ENCODE results near the gene BUD23. TPM values are rescaled to one million over a fixed set of nuclear protein-coding genes. Genes with fewer than 3 reads are reported as not detected.

Gene BUD23
- total RNA-seq, 2 experiments from 2014 or later = 71.4 to 95.5 TPM

DNA sequence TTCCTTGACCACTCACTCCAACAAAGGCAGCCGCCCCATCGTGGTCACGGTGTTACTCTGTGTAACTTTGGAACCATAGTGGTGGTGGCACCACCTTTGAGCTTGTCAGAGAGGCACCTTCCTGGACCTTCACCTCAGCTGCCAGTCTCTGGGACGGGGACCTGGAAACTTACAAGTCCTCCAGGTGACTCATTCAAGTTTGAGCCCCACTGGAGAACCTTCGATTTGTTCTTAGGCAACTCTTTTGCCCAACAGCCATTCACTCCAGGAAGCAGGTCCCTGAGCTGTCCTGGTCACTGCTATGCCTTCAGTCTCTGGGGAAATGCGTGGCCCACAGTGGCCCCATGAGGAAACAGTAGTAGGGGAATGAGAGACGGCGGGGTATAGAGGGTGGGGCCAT is 18.8 kb downstream of the BUD23 start:
- DNase-seq (no peak), ATAC-seq (no peak)
- H3K9me3 Mint-ChIP-seq (ENCODE audit: low read depth) = no peaks in the 10 kb centered on the region
- H3K4me1 Mint-ChIP-seq = peaks cover 16% of the 10 kb centered on the region
- H3K36me3 Mint-ChIP-seq (ENCODE audit: low read depth) = peaks cover 29% of the 10 kb centered on the region
- no peak overlapping the region for H3K4me3 Mint-ChIP-seq
- H3K27me3 Mint-ChIP-seq = no peaks in the 10 kb centered on the region
- CTCF ChIA-PET = interaction anchor here (0.7 to 4.0 kb wide), 7 partner anchors 9 to 95 kb away, joined by 3 to 21 read pairs (median 13); no protein-coding TSS in a partner anchor
- H3K27ac Mint-ChIP-seq = no peak overlapping the region
- POLR2A ChIA-PET = interaction anchor here (1.0 to 1.4 kb wide), 2 partner anchors 13 to 16 kb away, joined by 3 to 5 read pairs; no protein-coding TSS in a partner anchor
- intact Hi-C loops (cut with DNase I, micrococcal nuclease) = no loop called here

DNA sequence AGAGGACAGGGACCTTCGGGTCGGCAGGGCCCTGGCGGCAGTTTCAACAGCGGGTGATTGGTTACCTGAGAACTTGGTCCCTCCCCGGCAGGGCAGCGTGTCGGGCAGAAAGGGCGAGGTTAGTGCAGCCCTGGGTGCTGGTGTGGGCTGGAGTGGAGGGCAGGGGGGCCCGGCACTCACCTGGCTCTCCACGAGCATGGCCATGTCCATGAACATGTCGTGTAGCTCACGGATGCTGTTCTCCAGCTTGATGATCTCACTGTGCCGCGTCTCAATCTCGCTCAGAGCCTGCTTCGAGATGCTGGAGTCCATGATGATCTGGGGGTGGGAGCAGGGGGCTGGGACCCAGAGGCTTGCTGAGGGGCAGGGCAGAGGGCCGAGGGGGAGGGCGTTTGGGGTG is 19.3 kb downstream of the BUD23 start:
- Mint-ChIP-seq H3K27ac (no peak overlapping the region), H3K4me3 (no peak overlapping the region), H3K9me3 (ENCODE audit: low read depth) (no peaks in the 10 kb centered on the region), H3K4me1 (peaks cover 18% of the 10 kb centered on the region), H3K27me3 (no peaks in the 10 kb centered on the region), H3K36me3 (ENCODE audit: low read depth) (peaks cover 27% of the 10 kb centered on the region)
- CTCF ChIA-PET = interaction anchor here (0.7 to 4.0 kb wide), 7 partner anchors 9 to 96 kb away, joined by 3 to 21 read pairs (median 13); no protein-coding TSS in a partner anchor
- DNase-seq (no peak), ATAC-seq (no peak)
- intact Hi-C loops (cut with DNase I, micrococcal nuclease) = no loop called here
- POLR2A ChIA-PET = interaction anchor here (1.0 kb wide), 1 partner anchor 15 kb away, joined by 3 read pairs; no protein-coding TSS in a partner anchor

DNA sequence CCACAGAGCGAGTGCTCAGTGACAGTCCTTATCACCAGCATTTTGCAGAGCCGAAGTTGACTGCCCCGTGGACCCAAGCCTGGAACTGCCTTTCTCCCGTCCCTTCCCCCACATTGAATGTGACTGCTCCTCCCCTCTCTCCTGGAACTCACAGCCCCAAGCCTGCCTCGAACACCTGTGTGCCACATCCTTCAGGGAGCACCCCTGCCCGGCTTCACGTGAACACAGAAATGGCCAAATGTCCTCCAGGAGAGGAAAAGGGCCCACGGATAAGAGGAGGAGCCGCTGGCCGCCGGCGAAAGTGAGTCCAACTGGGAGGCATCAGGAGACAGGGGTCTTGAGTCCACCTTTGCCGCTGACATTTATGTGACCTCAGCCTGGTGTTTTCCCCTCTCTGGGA is 19.8 kb downstream of the BUD23 start:
- Mint-ChIP-seq H3K36me3 (ENCODE audit: low read depth) (peaks cover 27% of the 10 kb centered on the region), H3K4me3 (no peak overlapping the region), H3K9me3 (ENCODE audit: low read depth) (no peaks in the 10 kb centered on the region), H3K27ac (no peak overlapping the region), H3K4me1 (peaks cover 18% of the 10 kb centered on the region), H3K27me3 (no peaks in the 10 kb centered on the region)
- POLR2A ChIA-PET = interaction anchor here (0.7 to 1.2 kb wide), 2 partner anchors 11 to 13 kb away, joined by 4 to 7 read pairs; no protein-coding TSS in a partner anchor
- ATAC-seq (no peak), DNase-seq (no peak)
- CTCF ChIA-PET = interaction anchor here (4.0 kb wide), 1 partner anchor 13 kb away, joined by 21 read pairs; no protein-coding TSS in a partner anchor
- intact Hi-C loops (cut with DNase I, micrococcal nuclease) = no loop called here

DNA sequence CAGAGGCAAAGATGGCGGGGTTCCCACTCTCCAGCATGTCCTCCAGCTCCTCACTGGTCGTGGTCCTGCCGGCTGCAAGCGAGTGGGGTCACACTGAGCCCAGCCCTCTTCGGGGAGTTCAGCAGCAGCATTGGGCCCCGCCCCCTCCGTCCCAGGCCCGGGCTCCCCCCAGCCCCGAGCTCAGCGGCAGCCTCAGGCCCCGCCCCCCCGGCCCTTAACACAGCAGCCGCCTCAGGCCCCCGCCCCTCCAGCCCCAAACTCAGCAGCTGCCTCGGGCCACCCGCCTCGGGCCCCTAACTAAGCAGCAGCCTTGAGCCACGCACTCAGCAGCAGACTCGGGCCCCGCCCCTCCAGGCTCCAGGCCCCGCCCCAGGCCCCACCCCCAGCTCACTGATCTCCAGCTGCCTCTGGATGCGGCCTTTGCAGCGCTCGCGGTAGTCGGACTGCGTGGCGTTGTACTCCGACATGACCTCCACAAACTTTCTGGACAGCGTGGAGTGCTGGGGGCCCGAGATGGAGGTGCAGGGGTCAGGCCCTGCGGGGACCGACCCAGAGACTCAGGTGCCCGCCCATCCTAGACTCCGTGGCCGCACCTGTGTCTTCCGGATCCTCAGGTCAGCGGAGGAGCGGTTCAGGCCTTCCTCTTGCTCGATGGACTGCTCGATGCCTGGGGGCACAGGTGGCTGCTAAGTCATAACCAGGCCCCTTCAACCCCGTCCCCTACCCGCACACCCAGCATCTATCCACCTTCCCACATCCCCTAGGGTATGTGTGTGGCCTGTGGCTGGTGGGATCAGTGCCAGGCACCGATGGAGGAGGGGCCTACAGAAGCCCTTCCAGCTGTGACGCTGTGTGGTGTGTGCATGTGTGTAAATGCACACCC is 20.6 kb downstream of the BUD23 start:
- POLR2A ChIA-PET = interaction anchor here (0.5 to 1.2 kb wide), 3 partner anchors 11 to 94 kb away, joined by 4 to 7 read pairs (median 7); no protein-coding TSS in a partner anchor
- intact Hi-C loops (cut with DNase I, micrococcal nuclease) = loop anchor here in 1 of 2 experiments (1.0 to 2.0 kb wide), 2 partner anchors 15 to 21 kb away; partner anchors contain the start of genes BUD23, DNAJC30 and STX1A
- Mint-ChIP-seq H3K27ac (no peak overlapping the region), H3K27me3 (no peaks in the 10 kb centered on the region), H3K9me3 (ENCODE audit: low read depth) (no peaks in the 10 kb centered on the region), H3K4me1 (peaks cover 18% of the 10 kb centered on the region), H3K4me3 (no peak overlapping the region), H3K36me3 (ENCODE audit: low read depth) (peaks cover 23% of the 10 kb centered on the region)
- DNase-seq (peak; percentile 77), ATAC-seq (peak; percentile 68)
- CTCF ChIA-PET = interaction anchor here (0.7 to 4.0 kb wide), 2 partner anchors 13 to 97 kb away, joined by 3 to 21 read pairs; no protein-coding TSS in a partner anchor

DNA sequence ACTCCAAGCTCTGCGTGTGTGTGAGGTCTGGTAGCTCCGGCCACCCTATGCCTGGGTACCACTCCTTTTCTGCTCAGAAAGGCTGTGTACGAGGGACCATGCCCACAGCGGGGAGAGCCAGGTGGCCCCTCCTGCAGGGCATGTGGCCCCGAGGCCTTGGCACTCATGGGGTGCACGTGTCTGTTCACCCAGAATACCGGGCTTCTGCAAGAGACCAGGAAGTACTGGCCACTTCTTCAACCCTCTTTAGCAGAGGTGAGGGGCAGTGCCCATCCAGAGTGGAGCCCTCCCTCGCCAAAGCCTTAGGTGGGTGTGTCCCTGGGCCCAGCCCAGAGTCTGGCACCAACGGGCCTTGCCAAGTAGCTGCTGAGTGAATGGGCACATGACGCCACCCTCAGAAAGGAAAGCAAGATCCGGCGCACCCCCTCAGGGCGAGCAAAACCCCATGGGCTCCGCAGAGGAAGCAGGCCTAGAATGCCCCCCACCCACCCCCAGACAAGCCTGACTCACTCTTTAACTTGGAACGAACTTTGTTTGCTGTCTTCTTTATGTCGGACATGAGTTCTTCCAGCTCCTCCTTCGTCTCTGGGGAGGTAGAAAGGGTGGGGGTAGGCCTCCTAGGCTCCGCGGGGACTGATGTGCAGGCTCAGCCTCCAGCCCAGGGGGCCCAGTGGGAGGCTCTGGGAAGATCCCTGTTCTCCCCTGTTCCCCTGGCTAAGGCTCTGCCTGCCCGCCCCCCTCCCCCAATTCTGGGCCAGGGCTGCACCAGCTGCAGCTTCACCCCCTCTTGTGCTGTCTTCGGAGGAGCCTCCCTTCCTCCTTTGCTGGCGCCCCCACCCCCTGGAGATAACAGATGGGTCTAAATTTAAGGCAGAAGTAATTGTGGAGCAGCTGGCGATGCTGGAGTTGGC is 21.5 kb downstream of the BUD23 start:
- Mint-ChIP-seq H3K4me1 (peaks cover 18% of the 10 kb centered on the region), H3K36me3 (ENCODE audit: low read depth) (peaks cover 22% of the 10 kb centered on the region), H3K4me3 (no peak overlapping the region), H3K27me3 (no peaks in the 10 kb centered on the region), H3K9me3 (ENCODE audit: low read depth) (no peaks in the 10 kb centered on the region), H3K27ac (no peak overlapping the region)
- intact Hi-C loops (cut with DNase I, micrococcal nuclease) = loop anchor here in 1 of 2 experiments (1.0 to 2.0 kb wide), 2 partner anchors 14 to 22 kb away; partner anchors contain the start of genes BUD23, DNAJC30 and STX1A
- POLR2A ChIA-PET = interaction anchor here (0.5 kb wide), 1 partner anchor 93 kb away, joined by 7 read pairs; no protein-coding TSS in a partner anchor
- DNase-seq (no peak), ATAC-seq (no peak)
- CTCF ChIA-PET = no interaction called here

DNA sequence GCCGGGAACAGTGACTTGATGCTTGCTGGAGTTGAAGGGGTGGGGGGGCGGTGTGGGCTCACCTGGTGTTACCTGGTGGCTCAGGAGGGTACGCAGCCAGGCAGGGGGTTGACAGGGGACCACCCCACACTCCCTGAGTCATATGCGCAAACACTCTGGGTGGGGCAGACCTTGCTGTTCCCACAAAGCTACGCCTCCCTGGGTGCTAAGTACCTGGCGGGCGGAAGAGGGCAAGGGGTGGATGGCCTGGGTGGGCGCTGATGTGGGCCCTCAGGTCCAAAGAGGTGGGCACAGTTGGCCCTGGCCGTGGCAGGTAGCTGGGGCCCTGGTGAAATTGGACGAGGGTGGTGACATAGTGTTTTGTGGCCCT is 22.1 kb downstream of the BUD23 start:
- no peaks in the 10 kb centered on the region for H3K27me3 Mint-ChIP-seq
- peaks cover 19% of the 10 kb centered on the region for H3K36me3 Mint-ChIP-seq (ENCODE audit: low read depth)
- peaks cover 18% of the 10 kb centered on the region for H3K4me1 Mint-ChIP-seq
- no peak overlapping the region for H3K27ac Mint-ChIP-seq
- DNase-seq = no peak
- ChIA-PET CTCF (interaction anchor here (0.6 to 1.2 kb wide), 3 partner anchors 18 to 98 kb away, joined by 3 read pairs; no protein-coding TSS in a partner anchor), POLR2A (interaction anchor here (0.5 to 2.4 kb wide), 2 partner anchors 12 to 21 kb away, joined by 3 to 17 read pairs; no protein-coding TSS in a partner anchor)
- no peak for ATAC-seq
- H3K9me3 Mint-ChIP-seq (ENCODE audit: low read depth) = no peaks in the 10 kb centered on the region
- intact Hi-C loops (cut with DNase I, micrococcal nuclease) = loop anchor here in 1 of 2 experiments (2.0 kb wide), 1 partner anchor 13 kb away; the partner anchor contains the start of gene STX1A
- H3K4me3 Mint-ChIP-seq = no peak overlapping the region

DNA sequence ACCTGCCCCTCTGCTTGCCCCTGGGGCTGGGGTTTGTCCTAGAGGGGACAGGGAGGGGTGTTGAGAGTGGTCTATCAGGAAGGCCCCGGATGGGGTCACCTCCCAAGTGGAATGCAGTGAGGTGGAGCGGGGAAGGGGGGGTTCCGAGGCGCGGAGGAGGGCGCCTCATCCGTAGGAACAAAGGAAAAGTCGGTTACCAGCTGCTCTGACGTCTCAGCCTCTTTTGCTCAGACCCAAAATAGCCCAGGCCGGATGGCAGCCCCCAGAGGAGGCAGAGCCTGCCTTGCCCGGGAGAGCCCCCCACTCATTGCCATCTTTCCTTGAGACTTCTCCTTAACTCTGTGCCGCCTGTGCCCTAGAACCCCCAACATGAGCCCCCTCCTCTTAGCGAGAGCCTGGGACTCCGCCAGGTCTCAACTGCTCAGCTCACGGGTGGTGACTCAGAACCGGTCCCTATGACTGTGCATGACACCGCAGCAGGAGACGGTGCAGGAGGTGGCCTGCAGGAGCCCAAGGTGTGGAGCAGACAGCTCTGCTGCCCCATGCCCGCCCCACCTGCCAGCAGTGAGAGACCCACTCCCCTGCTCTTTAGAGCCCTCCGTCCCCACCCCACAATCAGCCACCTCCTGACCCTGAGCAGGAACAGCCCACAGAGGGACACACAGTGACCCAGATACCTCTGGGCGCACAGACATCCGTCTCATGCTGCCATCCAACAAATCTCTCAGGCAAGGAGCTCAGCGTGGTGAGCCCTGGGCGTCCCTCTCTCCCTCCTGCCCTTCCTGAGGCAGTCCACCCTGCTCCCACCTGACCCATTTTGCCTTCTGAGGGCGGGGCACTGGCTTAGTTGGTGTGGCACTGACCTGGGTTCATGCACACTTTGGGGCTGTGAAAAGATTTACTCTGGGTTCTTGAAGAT is 23.0 kb downstream of the BUD23 start:
- no peak overlapping the region for H3K4me3 Mint-ChIP-seq
- DNase-seq (peak; percentile 79), ATAC-seq (peak; percentile 94)
- intact Hi-C loops (cut with DNase I, micrococcal nuclease) = loop anchor here in 1 of 2 experiments (1.0 kb wide), 1 partner anchor 9 kb away; no protein-coding TSS in a partner anchor
- H3K27ac Mint-ChIP-seq = no peak overlapping the region
- H3K36me3 Mint-ChIP-seq (ENCODE audit: low read depth) = peaks cover 18% of the 10 kb centered on the region
- CTCF ChIA-PET = interaction anchor here (0.6 to 1.3 kb wide), 5 partner anchors 17 to 181 kb away, joined by 3 read pairs; no protein-coding TSS in a partner anchor
- H3K27me3 Mint-ChIP-seq = no peaks in the 10 kb centered on the region
- POLR2A ChIA-PET = interaction anchor here (0.5 to 2.4 kb wide), 3 partner anchors 11 to 47 kb away, joined by 3 to 17 read pairs (median 4); no protein-coding TSS in a partner anchor
- H3K9me3 Mint-ChIP-seq (ENCODE audit: low read depth) = no peaks in the 10 kb centered on the region
- peaks cover 18% of the 10 kb centered on the region for H3K4me1 Mint-ChIP-seq

DNA sequence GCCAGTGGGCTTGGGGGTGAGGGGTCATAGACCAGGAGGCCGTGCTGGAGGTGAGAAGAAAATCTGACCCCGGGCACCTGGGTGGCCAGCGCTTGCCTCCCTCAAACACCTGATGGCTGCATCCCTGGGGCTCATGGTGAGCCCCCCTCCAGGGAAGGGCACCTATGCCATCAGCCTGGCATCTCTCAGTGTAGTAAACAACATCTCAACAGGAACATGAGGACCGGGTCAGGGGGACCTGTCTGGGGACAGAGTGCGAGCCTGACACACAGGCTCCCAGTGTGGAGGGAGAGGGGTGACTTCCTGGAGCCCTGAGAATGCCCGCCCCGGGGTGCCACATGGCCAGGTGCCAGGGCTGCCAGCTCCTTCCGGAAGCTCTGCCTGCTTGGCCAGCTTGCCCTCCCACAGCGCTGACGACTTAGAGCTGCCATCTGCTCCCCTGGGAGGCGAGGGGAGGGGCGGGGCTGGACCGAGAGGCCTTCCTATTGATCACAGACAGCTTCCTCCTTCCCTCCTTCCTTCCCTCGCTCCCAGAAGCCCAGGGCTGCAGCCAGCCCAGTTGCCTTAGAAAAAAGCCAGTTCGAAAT is 23.7 kb downstream of the BUD23 start:
- DNase-seq (peak; percentile 43), ATAC-seq (no peak)
- peaks cover 10% of the 10 kb centered on the region for H3K36me3 Mint-ChIP-seq (ENCODE audit: low read depth)
- intact Hi-C loops (cut with DNase I, micrococcal nuclease) = no loop called here
- H3K4me3 Mint-ChIP-seq = no peak overlapping the region
- no peaks in the 10 kb centered on the region for H3K9me3 Mint-ChIP-seq (ENCODE audit: low read depth)
- ChIA-PET POLR2A (interaction anchor here (2.4 kb wide), 1 partner anchor 10 kb away, joined by 17 read pairs; no protein-coding TSS in a partner anchor), CTCF (interaction anchor here (1.3 to 1.5 kb wide), 2 partner anchors 10 to 21 kb away, joined by 3 to 4 read pairs; no protein-coding TSS in a partner anchor)
- peaks cover 18% of the 10 kb centered on the region for H3K4me1 Mint-ChIP-seq
- H3K27ac Mint-ChIP-seq = no peak overlapping the region
- no peaks in the 10 kb centered on the region for H3K27me3 Mint-ChIP-seq

DNA sequence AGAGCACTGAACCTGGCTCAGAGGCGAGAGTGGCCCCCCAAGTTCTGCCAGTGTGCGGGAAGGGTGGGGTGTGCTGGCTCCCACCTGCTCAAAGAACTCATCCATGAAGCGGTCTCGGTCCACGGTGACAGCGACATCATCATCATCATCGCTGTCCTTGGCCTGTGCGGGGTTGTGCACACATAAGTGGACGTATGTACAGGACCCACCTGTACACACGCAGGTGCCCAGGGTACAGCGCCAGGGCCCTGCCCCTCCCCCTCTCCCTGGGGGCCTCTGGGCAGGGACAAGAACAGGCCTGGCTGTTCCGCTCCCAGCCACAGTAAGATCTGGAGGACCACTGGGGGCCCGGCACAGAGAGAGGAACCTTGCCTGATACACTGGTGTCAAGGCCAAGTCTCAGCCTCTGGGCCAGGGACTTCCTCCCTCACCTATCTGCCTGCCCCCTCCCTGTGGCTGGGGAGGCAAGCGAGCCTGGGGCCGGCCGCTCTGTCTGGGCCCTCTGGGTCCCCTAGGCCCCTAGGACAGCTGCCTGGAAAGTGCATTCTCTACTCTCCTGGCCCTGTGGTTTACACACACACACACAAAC is 25.7 kb downstream of the BUD23 start:
- DNase-seq (no peak), ATAC-seq (no peak)
- Mint-ChIP-seq H3K27ac (no peak overlapping the region), H3K36me3 (ENCODE audit: low read depth) (peaks cover 6% of the 10 kb centered on the region), H3K9me3 (ENCODE audit: low read depth) (no peaks in the 10 kb centered on the region), H3K27me3 (no peaks in the 10 kb centered on the region), H3K4me3 (no peak overlapping the region), H3K4me1 (peaks cover 20% of the 10 kb centered on the region)
- ChIA-PET CTCF (no interaction called here), POLR2A (no interaction called here)
- intact Hi-C loops (cut with DNase I, micrococcal nuclease) = no loop called here
